ENCODE results near the gene COPB2.
"Not testable (repeated sequence)": the region's sequence is repeated elsewhere in the genome, so short reads cannot be mapped to it uniquely, and the experiment has no call there.

Gene COPB2

GRCh38 chr3:139380575-139380974, 8.9 kb downstream of the COPB2 start:
- FAIRE-seq (no peak), DNase-seq (ENCODE audit: insufficient read length, low spot score) (no peak)

DNA sequence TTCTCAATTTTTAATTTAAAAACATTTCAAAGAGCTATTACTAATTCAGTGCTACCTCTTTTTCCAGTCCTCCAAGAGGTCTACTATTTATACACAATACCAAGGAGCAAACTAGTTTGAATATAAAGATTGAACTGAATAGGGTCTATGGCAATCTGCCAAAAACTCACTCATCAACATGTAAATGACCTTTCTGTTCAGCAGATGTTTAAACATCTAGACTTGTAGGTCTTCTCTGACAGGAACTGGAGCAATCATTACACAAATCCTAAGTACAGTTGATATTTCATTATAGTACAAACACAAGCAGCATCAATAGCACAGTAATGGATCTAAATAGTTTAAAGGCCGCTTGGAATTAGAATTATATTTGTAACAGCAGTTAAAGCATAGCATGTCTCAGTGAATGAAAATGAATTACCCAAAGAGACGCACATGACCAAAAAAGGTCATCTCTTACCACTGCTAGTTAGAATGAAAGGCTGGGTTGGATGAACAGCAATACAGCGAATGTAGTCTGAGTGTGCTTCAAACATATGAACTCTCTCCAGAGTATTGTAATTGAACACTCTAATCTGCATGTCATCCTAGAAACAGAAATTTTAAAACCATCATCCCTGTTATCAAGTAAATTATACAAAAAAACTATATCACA, 10.7 kb downstream of the COPB2 start:
- DNase-seq (ENCODE audit: insufficient read length, low spot score) (no peak), FAIRE-seq (no peak)

GRCh38 chr3:139377378-139377777, 12.1 kb downstream of the COPB2 start:
- DNase-seq (ENCODE audit: insufficient read length, low spot score) (no peak), FAIRE-seq (no peak)

- no peak for DNase-seq (ENCODE audit: insufficient read length, low spot score)
These were observed 15.3 kb downstream of the COPB2 start for GRCh38 chr3:139374099-139374498.

DNA sequence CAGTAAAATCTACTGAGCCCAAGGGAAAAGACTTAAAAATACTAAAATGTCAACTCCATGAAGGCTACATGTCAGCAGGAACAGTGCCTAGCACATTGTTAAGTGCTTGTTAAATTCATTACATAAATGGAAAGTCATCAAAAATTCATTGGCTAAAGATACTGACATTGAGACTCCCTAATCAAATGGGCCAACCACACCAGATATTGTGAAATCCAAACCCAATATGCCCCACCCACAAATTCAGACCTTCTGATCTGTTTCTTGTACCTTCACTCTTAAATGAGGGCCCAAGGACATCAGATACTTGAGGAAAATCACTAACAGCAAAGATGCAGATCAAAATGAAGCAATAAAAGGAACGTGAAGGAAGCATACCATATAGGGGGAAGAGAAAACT, 24.9 kb downstream of the COPB2 start:
- DNase-seq (ENCODE audit: insufficient read length, low spot score) (no peak), FAIRE-seq (no peak)

More at GRCh38 chr3:139374099-139374498, 15.3 kb downstream of the COPB2 start:
- no peak for FAIRE-seq

DNA sequence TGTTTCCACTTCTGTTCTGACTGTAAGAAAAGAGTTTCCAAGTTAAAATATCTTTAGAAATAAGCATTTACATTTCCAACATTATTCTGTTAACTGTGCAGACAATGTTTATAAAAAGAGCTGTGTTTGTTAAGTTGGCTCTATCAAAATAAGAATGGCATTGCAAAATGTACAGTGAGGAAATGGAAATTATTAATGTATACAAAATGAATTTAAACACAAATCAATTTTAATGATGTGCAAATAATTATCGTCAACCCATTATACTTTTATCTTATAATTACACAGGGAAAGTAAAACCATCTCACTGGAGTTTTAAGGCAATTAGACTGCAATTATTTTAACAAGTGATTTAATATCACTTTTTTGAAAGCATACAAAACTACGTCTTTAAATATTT, 28.2 kb downstream of the COPB2 start:
- FAIRE-seq: no peak
- DNase-seq (ENCODE audit: insufficient read length, low spot score): no peak

DNA sequence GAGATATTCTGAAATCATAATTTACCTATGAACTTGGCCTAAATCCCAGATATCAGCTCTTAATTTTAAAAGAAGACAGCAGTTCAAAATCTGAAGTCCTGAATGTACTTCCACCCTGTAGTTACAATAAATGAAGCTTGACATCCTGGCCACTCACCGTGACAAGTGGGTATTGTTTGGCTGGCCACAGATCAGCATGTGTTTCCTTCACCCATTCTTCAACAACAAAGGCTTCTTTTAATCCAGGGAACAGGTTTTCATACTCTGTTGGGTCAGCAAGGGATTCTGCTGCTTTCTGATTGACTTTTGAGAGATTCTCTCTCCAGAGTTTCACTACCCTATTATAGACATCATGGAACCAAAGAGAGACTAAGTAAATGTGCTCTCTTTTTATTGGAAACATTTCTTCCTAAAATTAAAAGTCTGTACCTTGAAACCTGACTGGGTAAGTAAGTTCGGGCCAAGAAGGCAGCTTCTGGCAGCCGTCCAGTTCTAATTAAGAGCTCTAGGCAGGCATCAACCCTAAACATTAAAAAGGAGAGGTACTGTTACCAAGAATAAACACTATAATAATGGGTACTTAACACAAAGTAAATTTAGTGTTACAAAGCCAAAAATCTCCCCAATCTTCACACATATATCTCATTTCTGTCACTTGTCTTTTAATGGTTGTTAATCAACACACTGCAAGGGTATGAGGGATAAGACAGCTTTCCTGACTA, 30.4 kb downstream of the COPB2 start:
- DNase-seq (ENCODE audit: insufficient read length, low spot score): no peak
- FAIRE-seq: no peak

DNA sequence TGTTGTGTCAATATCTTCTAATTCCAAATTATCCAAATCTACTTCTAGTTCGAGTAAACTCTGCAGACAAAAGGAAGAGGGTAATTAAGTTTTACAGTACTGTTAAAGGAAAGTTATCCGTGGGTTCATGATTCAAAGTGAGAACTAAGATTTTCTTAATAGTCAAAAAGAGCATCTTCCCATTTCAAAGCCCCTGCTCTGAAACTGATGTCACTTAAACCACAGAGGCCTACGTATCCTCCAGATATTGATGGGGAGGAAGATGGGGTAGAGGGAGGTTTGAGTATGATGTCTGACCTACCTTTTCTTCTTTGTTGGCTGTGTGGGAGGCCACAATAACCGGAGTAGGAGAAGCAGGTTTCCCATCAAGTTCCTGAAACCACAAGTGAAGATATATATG, 31.5 kb downstream of the COPB2 start:
- FAIRE-seq: no peak
- DNase-seq (ENCODE audit: insufficient read length, low spot score): no peak

- DNase-seq (ENCODE audit: insufficient read length, low spot score): no peak
- FAIRE-seq: no peak
These were observed 33.6 kb downstream of the COPB2 start for GRCh38 chr3:139355891-139356290.

- FAIRE-seq: no peak
- no peak for DNase-seq (ENCODE audit: insufficient read length, low spot score)
These were observed 34.0 kb downstream of the COPB2 start for GRCh38 chr3:139355476-139355875.

GRCh38 chr3:139354661-139355060, 34.8 kb downstream of the COPB2 start:
- FAIRE-seq: no peak
- no peak for DNase-seq (ENCODE audit: insufficient read length, low spot score)

DNA sequence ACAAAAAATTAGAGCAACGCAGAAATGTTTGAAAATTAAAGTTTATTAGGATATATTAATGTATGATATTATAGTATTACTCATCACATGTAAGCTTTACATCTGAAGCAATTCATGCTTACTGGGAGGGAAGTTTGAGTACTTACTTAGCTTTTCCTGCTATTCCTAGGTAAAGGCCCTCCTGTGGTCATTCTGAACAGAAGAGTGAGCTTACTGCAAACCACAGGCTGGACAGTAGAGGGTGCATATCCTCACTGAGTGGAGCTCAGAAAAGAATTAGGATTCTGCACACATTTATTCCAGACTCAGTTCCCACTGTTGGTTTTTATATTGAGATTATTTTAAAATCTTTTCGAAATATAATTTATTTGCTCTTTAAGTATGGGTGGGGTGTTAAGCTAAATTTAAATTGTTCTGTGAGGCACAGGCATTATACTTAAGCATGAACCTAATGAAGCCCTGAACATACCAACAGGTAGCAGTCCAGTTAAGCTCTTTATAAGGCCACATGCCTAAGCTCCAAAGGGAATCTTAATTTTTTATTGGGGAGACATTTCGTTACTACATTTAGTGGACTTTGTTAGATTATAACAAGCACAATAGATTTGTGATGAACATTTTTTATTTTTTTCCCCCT, 35.4 kb downstream of the COPB2 start:
- FAIRE-seq (no peak), DNase-seq (ENCODE audit: insufficient read length, low spot score) (no peak)

- FAIRE-seq (no peak), DNase-seq (ENCODE audit: insufficient read length, low spot score) (no peak)
These were observed 42.7 kb downstream of the COPB2 start for GRCh38 chr3:139346771-139347170.

- FAIRE-seq (peak; percentile 87), DNase-seq (ENCODE audit: insufficient read length, low spot score) (peak; percentile 66)
These were observed 45.3 kb downstream of the COPB2 start, which contains the start of gene MRPS22 for GRCh38 chr3:139343895-139344856. Gene MRPS22 (plus strand): TSS chr3:139344020. CDS start chr3:139344027, 7 bp downstream.

DNA sequence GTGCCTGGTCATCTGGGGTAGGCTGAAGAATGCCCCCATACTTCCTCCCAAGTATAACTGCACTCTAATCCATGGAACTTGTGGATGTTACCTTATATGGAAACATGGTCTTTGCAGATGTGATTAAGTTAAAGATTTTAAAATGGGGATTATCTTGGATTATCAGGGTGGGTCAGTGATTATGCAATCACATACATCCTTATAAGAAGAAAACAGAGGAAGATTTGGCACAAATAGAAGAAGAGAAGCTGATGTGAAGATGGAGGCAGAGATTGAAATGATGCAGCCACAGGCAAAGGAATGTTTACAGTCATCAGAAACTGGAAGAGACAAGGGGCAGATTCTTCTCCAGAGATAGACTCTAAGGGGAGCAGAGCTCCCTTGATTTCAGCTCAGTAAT, 47.4 kb downstream of the COPB2 start:
- DNase-seq (ENCODE audit: insufficient read length, low spot score): no peak
- no peak for FAIRE-seq

DNA sequence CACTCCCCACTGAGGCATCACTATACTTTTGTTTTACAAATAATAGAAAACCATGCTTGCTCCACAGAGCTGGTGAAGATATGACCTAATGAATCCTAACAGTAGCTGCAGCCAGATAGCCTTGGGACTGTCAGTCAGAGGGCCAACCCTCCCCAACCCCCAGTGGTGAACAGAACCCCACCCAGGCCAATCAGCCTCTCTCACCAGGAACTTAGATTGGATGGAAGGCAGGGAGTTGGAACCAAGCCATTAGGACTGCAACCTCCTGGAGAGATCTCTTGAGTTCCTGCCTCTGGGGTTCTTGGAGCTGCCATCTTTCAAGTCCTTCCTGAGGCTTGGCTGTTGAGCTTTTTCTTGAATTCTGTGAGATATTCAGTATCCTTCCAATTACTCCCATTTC, 48.7 kb downstream of the COPB2 start:
- FAIRE-seq (no peak), DNase-seq (ENCODE audit: insufficient read length, low spot score) (no peak)

GRCh38 chr3:139339219-139339906, 50.1 kb downstream of the COPB2 start:
- DNase-seq (ENCODE audit: insufficient read length, low spot score) (no peak), FAIRE-seq (no peak)

DNA sequence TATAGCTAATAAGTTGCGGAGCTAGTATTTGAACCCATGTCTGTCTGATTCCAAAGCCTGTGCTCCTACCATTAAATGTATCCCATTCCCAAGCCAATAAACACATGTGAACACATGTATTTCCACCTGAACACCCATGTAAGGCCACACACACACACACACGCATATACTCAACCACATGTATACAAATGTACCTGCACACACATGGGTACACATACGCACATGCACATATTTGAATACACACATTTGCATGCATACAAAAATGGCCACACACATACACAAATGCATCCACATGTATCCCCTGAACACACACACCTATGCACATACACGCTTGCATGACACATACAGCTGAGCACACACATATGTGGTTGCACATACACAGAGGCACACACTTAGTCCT, 51.0 kb downstream of the COPB2 start:
- FAIRE-seq: no peak
- DNase-seq (ENCODE audit: insufficient read length, low spot score): no peak

- not testable (repeated sequence) for DNase-seq (ENCODE audit: insufficient read length, low spot score); FAIRE-seq
These were observed 54.8 kb downstream of the COPB2 start for GRCh38 chr3:139334675-139335074.

GRCh38 chr3:139332092-139332491, 57.4 kb downstream of the COPB2 start:
- FAIRE-seq: no peak
- DNase-seq (ENCODE audit: insufficient read length, low spot score): no peak

All from GM19239 (cell line).